Measurements from ENCODE around the gene FRMD4B. TPM values are rescaled to one million over a fixed set of nuclear protein-coding genes. Genes with fewer than 3 reads are reported as not detected.

The FRMD4B gene
- total and polyA plus RNA-seq, 4 donors, result 40.9 to 66.7 (median 49.4) TPM

GRCh38 chr3:69371816-69372215 lies 14.1 kb downstream of the FRMD4B start:
- H3K36me3 ChIP-seq (ENCODE audit: control insufficient read depth, insufficient read depth, low read length), result no peaks in the 10 kb centered on the region
- no peak for DNase-seq (ENCODE audit: low read depth in 4 of 6, low spot score in 6 of 6)
- WGBS (ENCODE audit: insufficient coverage), result 86% methylated on average over 2 of the region's 5 CpGs
- H3K9me3 ChIP-seq (ENCODE audit: control insufficient read depth, insufficient read depth, low read length), result no peaks in the 10 kb centered on the region
- H3K4me3 ChIP-seq (ENCODE audit: low read depth, low read length), result no peak overlapping the region
- peaks cover 7% of the 10 kb centered on the region for H3K4me1 ChIP-seq (ENCODE audit: control insufficient read depth, insufficient read depth, low read length)
- H3K27me3 ChIP-seq (ENCODE audit: control insufficient read depth, insufficient read depth, low read length), result no peaks in the 10 kb centered on the region
- H3K27ac ChIP-seq (ENCODE audit: low read depth, low read length), result no peak overlapping the region

DNA sequence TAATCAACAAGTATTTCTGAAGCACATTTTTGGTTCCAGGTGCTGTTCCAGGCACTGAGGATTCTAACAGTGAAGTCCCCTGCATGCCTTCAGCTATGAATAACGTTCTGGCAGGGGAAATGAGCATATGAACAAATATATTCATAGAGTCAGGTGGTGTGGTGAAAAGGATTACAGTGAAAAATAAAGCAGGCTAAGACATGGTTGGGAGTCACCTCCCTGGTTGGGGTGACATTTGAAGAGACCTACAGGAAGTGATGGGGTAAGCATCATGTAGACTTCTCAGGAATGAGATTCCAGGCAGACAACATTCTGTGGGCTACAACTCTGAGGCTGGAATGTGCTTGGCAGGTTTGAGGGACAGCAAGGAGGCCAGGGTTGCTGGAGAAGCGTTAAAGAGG lies 15.0 kb downstream of the FRMD4B start:
- no peaks in the 10 kb centered on the region for H3K27me3 ChIP-seq (ENCODE audit: control insufficient read depth, insufficient read depth, low read length)
- H3K36me3 ChIP-seq (ENCODE audit: control insufficient read depth, insufficient read depth, low read length), result no peaks in the 10 kb centered on the region
- DNase-seq (ENCODE audit: low read depth in 4 of 6, low spot score in 6 of 6), result no peak
- H3K9me3 ChIP-seq (ENCODE audit: control insufficient read depth, insufficient read depth, low read length), result no peaks in the 10 kb centered on the region
- no peak overlapping the region for H3K27ac ChIP-seq (ENCODE audit: low read depth, low read length)
- 73% methylated on average over 2 of the region's 2 CpGs for WGBS (ENCODE audit: insufficient coverage)
- H3K4me1 ChIP-seq (ENCODE audit: control insufficient read depth, insufficient read depth, low read length), result peaks cover 7% of the 10 kb centered on the region
- H3K4me3 ChIP-seq (ENCODE audit: low read depth, low read length), result no peak overlapping the region

DNA sequence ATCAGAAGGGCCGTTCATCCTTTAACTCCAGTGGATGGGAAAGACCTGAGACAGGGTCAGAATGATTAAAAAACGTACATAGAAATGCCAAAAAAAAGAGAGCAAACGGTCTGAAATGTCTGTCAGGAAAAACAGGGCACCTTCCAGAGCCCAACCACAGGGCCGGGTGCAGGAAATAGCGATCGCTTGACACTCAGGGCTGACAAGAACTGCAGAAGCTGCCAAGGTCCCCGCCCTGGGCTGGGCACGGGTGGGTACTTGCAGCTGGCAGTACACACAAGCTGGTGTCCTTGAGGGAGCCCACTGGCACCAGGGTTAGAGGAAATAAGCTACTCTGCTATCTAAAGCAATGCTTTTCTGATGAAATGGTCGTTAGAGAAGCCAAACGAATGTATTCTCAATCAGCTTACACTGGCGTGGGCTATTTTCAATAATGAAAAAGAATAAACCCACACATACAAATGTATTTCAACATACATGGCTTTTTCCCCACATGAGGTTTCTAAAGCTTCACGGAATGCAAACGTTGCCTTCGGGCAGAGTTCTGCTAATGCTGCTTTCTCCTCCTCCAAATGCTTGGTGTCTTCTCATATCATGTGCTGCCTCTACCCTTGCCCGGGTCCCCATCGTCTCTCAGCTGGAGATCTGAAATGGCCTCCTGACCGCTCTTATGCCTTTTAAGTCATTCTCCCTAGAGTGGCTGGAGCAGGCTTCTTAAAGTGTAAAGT lies 15.6 kb downstream of the FRMD4B start:
- no peaks in the 10 kb centered on the region for H3K27me3 ChIP-seq (ENCODE audit: control insufficient read depth, insufficient read depth, low read length)
- no peak overlapping the region for H3K27ac ChIP-seq (ENCODE audit: low read depth, low read length)
- H3K4me3 ChIP-seq (ENCODE audit: low read depth, low read length), result no peak overlapping the region
- DNase-seq (ENCODE audit: low read depth in 4 of 6, low spot score in 6 of 6), result peak in 1 of 6 donors; percentile 40
- no peaks in the 10 kb centered on the region for H3K9me3 ChIP-seq (ENCODE audit: control insufficient read depth, insufficient read depth, low read length)
- 64% methylated on average over 10 of the region's 17 CpGs for WGBS (ENCODE audit: insufficient coverage)
- no peaks in the 10 kb centered on the region for H3K36me3 ChIP-seq (ENCODE audit: control insufficient read depth, insufficient read depth, low read length)
- H3K4me1 ChIP-seq (ENCODE audit: control insufficient read depth, insufficient read depth, low read length), result peaks cover 7% of the 10 kb centered on the region

GRCh38 chr3:69368129-69368741 lies 17.7 kb downstream of the FRMD4B start:
- Histone ChIP-seq H3K27me3 (ENCODE audit: control insufficient read depth, insufficient read depth, low read length) (no peaks in the 10 kb centered on the region), H3K27ac (ENCODE audit: low read depth, low read length) (no peak overlapping the region), H3K36me3 (ENCODE audit: control insufficient read depth, insufficient read depth, low read length) (no peaks in the 10 kb centered on the region), H3K4me3 (ENCODE audit: low read depth, low read length) (no peak overlapping the region), H3K4me1 (ENCODE audit: control insufficient read depth, insufficient read depth, low read length) (peaks cover 7% of the 10 kb centered on the region), H3K9me3 (ENCODE audit: control insufficient read depth, insufficient read depth, low read length) (no peaks in the 10 kb centered on the region)
- no peak for DNase-seq (ENCODE audit: low read depth in 4 of 6, low spot score in 6 of 6)
- WGBS (ENCODE audit: insufficient coverage), result 88% methylated on average over 5 of the region's 5 CpGs

DNA sequence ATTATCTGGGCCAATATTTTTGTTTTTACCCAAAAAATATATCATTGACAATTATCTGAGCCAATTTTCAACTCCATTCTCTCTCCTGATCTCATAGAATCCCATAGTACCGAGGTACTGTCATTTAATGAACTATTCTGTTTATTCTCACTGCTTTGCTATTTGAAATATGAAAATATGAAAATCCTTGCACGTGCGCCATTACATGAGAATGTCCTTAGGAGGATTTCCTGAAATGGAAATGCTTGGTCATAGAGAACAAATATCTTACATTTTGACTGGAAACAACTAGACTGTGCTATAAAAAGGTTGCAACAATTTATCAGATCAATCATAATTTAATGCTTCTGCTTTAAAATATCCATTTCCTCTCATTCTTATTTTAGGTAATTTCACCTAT lies 18.3 kb downstream of the FRMD4B start:
- H3K9me3 ChIP-seq (ENCODE audit: control insufficient read depth, insufficient read depth, low read length), result no peaks in the 10 kb centered on the region
- no peak overlapping the region for H3K4me3 ChIP-seq (ENCODE audit: low read depth, low read length)
- no peak for DNase-seq (ENCODE audit: low read depth in 4 of 6, low spot score in 6 of 6)
- WGBS (ENCODE audit: insufficient coverage), result no CpG with 5 or more reads among the region's 3 CpGs
- no peaks in the 10 kb centered on the region for H3K27me3 ChIP-seq (ENCODE audit: control insufficient read depth, insufficient read depth, low read length)
- no peaks in the 10 kb centered on the region for H3K36me3 ChIP-seq (ENCODE audit: control insufficient read depth, insufficient read depth, low read length)
- peaks cover 7% of the 10 kb centered on the region for H3K4me1 ChIP-seq (ENCODE audit: control insufficient read depth, insufficient read depth, low read length)
- no peak overlapping the region for H3K27ac ChIP-seq (ENCODE audit: low read depth, low read length)

- Histone ChIP-seq H3K36me3 (ENCODE audit: control insufficient read depth, insufficient read depth, low read length) (no peaks in the 10 kb centered on the region), H3K4me1 (ENCODE audit: control insufficient read depth, insufficient read depth, low read length) (no peaks in the 10 kb centered on the region), H3K9me3 (ENCODE audit: control insufficient read depth, insufficient read depth, low read length) (no peaks in the 10 kb centered on the region), H3K4me3 (ENCODE audit: low read depth, low read length) (no peak overlapping the region), H3K27me3 (ENCODE audit: control insufficient read depth, insufficient read depth, low read length) (no peaks in the 10 kb centered on the region), H3K27ac (ENCODE audit: low read depth, low read length) (no peak overlapping the region)
- WGBS (ENCODE audit: insufficient coverage), result 100% methylated on average over 1 of the region's 5 CpGs
- DNase-seq (ENCODE audit: low read depth in 4 of 6, low spot score in 6 of 6), result no peak
These were observed 21.5 kb downstream of the FRMD4B start for GRCh38 chr3:69364354-69364753.

- no CpG with 5 or more reads among the region's 2 CpGs for WGBS (ENCODE audit: insufficient coverage)
These were observed 25.2 kb downstream of the FRMD4B start for GRCh38 chr3:69360690-69361089.

DNA sequence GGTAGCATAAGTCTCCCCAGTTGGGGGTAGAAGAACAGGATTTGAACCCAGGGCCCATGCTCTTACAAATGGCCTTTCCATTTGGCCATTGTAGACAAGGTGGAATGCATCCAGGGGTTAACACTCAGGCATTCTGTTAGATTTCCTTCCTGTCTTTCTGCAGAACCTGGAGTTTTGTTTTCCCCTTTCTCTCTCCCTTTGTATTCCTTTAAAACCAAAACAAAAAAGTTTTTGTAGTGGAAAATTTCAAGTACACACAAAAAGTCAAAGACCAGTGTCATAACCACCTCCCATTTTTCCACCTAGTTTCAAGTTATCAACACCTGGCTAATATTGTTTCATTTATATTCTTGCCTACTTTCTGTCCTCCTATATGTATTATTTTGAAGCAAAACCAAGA lies 26.0 kb downstream of the FRMD4B start:
- no peaks in the 10 kb centered on the region for H3K4me1 ChIP-seq (ENCODE audit: control insufficient read depth, insufficient read depth, low read length)
- H3K36me3 ChIP-seq (ENCODE audit: control insufficient read depth, insufficient read depth, low read length), result no peaks in the 10 kb centered on the region
- no peak for DNase-seq (ENCODE audit: low read depth in 4 of 6, low spot score in 6 of 6)
- no peak overlapping the region for H3K4me3 ChIP-seq (ENCODE audit: low read depth, low read length)
- H3K27me3 ChIP-seq (ENCODE audit: control insufficient read depth, insufficient read depth, low read length), result no peaks in the 10 kb centered on the region
- H3K9me3 ChIP-seq (ENCODE audit: control insufficient read depth, insufficient read depth, low read length), result peaks cover 2% of the 10 kb centered on the region
- no peak overlapping the region for H3K27ac ChIP-seq (ENCODE audit: low read depth, low read length)

More at GRCh38 chr3:69360690-69361089, 25.2 kb downstream of the FRMD4B start:
- H3K36me3 ChIP-seq (ENCODE audit: control insufficient read depth, insufficient read depth, low read length), result no peaks in the 10 kb centered on the region
- H3K4me3 ChIP-seq (ENCODE audit: low read depth, low read length), result no peak overlapping the region
- H3K4me1 ChIP-seq (ENCODE audit: control insufficient read depth, insufficient read depth, low read length), result no peaks in the 10 kb centered on the region
- no peak for DNase-seq (ENCODE audit: low read depth in 4 of 6, low spot score in 6 of 6)
- peaks cover 2% of the 10 kb centered on the region for H3K9me3 ChIP-seq (ENCODE audit: control insufficient read depth, insufficient read depth, low read length)
- no peaks in the 10 kb centered on the region for H3K27me3 ChIP-seq (ENCODE audit: control insufficient read depth, insufficient read depth, low read length)
- H3K27ac ChIP-seq (ENCODE audit: low read depth, low read length), result no peak overlapping the region

GRCh38 chr3:69359339-69359893 lies 26.5 kb downstream of the FRMD4B start:
- peaks cover 2% of the 10 kb centered on the region for H3K9me3 ChIP-seq (ENCODE audit: control insufficient read depth, insufficient read depth, low read length)
- DNase-seq (ENCODE audit: low read depth in 4 of 6, low spot score in 6 of 6), result no peak
- no peak overlapping the region for H3K4me3 ChIP-seq (ENCODE audit: low read depth, low read length)
- H3K27ac ChIP-seq (ENCODE audit: low read depth, low read length), result no peak overlapping the region
- H3K27me3 ChIP-seq (ENCODE audit: control insufficient read depth, insufficient read depth, low read length), result no peaks in the 10 kb centered on the region
- H3K4me1 ChIP-seq (ENCODE audit: control insufficient read depth, insufficient read depth, low read length), result no peaks in the 10 kb centered on the region
- no peaks in the 10 kb centered on the region for H3K36me3 ChIP-seq (ENCODE audit: control insufficient read depth, insufficient read depth, low read length)
- 57% methylated on average over 2 of the region's 6 CpGs for WGBS (ENCODE audit: insufficient coverage)

GRCh38 chr3:69357196-69357595 lies 28.7 kb downstream of the FRMD4B start:
- Histone ChIP-seq H3K4me3 (ENCODE audit: low read depth, low read length) (no peak overlapping the region), H3K9me3 (ENCODE audit: control insufficient read depth, insufficient read depth, low read length) (peaks cover 2% of the 10 kb centered on the region), H3K27me3 (ENCODE audit: control insufficient read depth, insufficient read depth, low read length) (no peaks in the 10 kb centered on the region), H3K4me1 (ENCODE audit: control insufficient read depth, insufficient read depth, low read length) (no peaks in the 10 kb centered on the region), H3K36me3 (ENCODE audit: control insufficient read depth, insufficient read depth, low read length) (no peaks in the 10 kb centered on the region), H3K27ac (ENCODE audit: low read depth, low read length) (no peak overlapping the region)
- DNase-seq (ENCODE audit: low read depth in 4 of 6, low spot score in 6 of 6), result no peak
- 73% methylated on average over 2 of the region's 2 CpGs for WGBS (ENCODE audit: insufficient coverage)

Measured in spinal cord (tissue), 10 donors.